ENCODE measurements around the gene NGB.
A peak's percentile ranks its signal among the peaks of the same experiment; 100 is the strongest.

The NGB gene

DNA sequence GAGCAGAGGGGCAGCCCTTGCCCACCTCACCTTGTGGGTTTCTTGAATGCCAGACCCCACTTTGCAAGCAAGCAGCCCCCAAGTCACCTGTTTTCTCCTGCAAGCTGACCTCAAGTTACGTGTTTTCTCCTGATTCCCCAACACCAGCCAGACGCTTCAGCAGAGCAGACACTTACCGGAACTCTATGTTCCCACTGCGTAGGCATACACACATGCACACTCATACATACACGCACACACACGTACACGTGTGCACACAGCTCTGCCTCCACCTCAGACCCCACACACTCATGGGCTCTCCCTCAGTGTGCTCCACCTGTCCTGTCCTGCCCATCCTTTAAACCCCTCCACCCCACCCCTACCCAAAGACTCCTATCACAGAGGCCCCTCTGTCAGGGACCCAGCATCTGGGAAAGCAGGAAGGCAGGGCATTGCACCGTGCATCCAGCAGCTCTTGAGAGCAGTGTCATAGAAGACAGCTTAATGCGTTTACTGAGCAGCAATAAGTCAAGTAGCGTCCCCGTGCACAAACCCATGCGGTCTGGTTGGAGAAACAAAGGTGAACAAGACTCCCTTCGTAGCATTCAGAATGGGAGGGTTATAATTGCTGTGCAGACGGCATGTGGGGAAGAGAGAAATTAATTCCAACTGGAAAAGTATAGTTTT lies 45.0 kb downstream of the NGB start:
- no peak for DNase-seq

GRCh38 chr14:77225254-77225653 lies 45.8 kb downstream of the NGB start:
- no peak for DNase-seq

DNA sequence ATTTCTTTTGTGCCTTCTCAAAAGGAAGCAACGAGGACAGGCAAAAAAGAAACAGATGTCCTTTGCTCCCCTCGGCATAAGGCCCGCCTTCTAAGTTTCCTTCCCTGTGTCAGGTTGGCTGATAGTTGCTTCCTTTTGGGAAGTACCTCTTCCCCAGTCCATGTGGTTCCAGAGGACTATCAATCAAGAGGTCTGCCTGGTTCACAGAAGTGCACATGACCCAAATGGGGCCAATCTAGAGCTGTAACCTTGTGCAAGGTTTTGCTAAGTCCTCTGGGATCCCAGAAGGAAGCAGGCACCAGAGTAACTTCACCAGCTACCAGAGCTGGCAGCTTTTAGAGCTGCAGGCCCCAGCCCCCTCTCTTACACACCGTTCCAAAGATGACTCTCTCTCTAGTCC lies 46.8 kb downstream of the NGB start:
- DNase-seq, result no peak

DNA sequence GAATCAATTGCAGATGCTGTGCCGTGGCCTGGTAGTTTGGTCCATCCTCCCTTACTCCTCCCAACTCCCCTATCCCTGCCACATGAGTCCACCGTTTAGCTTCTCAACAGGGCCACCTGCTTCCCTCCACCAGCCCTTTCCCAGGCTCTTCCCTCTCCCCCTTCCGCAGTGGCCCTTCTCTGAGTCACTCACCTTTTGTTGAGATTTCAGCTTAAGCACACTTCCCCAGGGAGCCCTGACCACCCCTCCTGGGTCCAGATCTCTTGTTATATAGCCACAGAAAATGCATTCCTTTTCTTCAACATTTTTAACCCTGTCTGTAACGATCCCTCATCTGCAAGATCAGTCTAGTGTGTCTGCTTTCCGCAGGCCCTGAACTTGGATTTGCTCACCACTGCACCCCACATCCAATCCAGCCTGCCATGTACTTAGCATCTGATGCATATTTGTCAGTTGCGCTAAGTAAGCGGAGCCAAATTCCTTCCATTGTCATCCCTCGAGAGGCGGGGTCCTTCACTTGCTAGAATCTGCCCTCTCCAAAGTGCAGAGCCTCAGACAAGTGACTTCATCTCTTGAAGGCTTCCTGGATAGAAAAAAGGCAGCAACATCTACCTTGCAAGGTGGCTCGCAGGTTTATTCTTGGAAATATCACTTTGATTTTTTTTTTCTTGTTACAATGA lies 48.3 kb downstream of the NGB start:
- no peak for DNase-seq

- DNase-seq, result peak; percentile 15
Observed at GRCh38 chr14:77221241-77221871, 49.6 kb downstream of the NGB start.

DNA sequence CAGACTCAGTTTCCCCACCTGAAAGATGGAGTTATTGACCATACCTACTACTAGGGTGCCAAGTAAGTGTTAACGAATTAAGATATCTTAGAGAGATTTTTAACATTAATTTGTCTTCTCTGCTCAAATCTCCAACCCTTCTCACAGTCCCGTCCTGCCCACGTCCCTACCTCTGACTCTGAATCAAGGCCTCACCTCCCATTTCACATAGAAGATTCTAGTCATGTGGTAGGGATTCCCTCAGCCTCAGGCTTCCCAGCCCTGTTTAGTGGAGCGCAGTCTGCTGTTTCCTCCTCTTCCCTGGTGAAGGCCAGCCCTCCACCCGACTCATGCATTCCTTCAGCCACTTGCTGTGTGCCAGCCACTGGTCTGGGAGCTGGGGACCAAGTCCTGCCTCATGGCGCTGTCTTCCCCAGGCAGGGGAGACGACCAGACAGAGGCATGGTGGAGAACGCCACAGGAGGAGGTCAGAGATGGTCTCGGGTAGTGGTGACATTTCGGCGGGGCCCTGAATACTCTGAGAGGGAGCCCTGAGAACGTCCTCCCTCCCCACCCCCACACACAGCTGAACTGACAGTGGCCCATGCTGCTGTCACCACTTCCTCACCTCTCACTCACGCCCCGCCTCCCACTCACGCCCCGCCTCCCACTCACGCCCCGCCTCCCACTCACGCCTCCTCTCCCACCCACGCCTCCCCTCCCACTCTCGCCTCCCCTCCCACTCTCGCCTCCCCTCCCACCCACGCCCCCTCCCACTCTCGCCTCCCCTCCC lies 50.6 kb downstream of the NGB start:
- no peak for DNase-seq

DNA sequence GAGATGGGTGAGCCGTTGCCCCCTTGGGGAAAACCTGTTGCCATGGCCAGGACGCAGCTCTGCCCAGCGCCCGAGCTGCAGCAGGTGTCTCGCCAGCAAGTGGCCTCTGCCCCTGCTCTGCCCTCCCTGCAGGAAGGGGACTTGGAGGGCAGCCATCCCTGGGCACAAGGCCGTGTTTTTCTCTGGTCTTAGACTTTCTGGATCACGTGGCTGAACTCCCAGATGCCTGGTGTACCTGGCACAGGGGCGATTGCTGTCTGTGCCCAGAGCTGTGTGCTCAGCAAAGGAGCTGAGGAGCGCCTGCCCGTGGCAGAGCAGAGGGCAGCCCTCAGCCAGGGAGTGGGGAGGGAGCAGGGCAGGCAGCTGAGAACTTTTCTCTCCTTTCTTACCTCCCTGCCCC lies 51.4 kb downstream of the NGB start:
- DNase-seq, result no peak

GRCh38 chr14:77217551-77217950 lies 53.5 kb downstream of the NGB start:
- DNase-seq, result no peak

All from CD4-positive, alpha-beta T cell treated with Interleukin-21 for 1 hour (primary cell).